Measurements from ENCODE around the gene RAG2.
"Not testable (repeated sequence)": the region's sequence is repeated elsewhere in the genome, so short reads cannot be mapped to it uniquely, and the experiment has no call there.

Gene RAG2

DNA sequence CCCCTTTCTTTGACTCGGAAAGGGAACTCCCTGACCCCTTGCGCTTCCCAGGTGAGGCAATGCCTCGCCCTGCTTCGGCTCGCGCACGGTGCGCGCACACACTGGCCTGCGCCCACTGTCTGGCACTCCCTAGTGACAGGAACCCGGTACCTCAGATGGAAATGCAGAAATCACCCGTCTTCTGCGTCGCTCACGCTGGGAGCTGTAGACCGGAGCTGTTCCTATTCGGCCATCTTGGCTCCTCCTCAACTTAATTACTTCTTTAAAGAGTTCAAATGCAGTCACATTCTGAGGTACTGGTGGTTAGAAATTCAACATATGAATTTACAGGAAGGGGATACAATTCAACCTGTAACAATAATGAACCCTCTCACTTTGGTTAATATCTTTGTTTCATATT, 40.6 kb downstream of the RAG2 start:
- in situ Hi-C loops (cut with HindIII; ENCODE audit: low sequenced_read_pairs): not testable (repeated sequence)

DNA sequence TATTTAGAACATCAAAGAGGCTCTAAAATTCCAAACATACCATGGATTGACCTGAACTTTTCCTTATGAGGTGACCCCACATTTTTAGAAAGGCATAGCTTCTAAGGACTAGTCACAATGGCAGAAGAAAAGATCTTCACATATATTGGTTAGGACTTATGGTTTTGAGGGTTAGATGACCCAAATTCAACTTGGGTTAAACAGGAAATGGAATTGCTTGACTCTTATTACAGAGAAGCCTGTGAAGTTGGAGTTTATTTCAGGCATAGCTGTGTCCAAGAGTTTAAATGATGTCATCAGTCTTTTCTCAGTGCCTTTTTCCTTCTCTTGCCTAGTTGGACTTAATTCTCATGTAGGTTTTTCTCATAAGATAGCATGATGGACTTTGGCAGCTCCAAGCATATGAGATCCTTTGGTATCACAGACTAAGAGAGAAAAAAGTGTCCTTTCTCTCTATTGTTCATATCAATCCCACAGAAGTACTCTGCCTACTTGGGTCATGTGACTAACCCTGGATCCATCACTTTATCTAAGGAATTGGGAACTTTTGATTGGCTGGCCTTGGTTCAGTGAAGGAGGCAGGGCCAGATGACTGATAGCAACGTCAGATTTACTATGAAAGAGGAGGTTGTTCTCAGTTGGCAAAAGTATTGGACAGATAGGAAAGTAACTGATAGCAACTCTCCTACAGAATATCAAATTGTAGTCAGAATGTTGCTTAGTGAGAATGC, 47.5 kb downstream of the RAG2 start:
- in situ Hi-C loops (cut with HindIII; ENCODE audit: low sequenced_read_pairs): no loop called here

Data from endothelial cell of hepatic sinusoid (primary cell).